Activated T-helper 17 cell treated with anti-CD3 and anti-CD28 coated beads, Interleukin-2, amount 50 U/mL, for 72 hours (primary cell): ENCODE measurements around the gene KLF15. TPM values are rescaled to one million over a fixed set of nuclear protein-coding genes. Genes with fewer than 3 reads are reported as not detected.

Source experiments
- ATAC-seq: fragments of 150-1000 bp; cut with Tn5 transposase; replicated peaks from 2 replicates; pipeline ENCODE4 v1.10.0; 2021; ENCODE audit warnings: mild to moderate bottlenecking, moderate library complexity
- H3K27ac Mint-ChIP-seq: one replicate; pipeline ENCODE4 v1.8.0; 2022; ENCODE audit warnings: mixed read lengths
- H3K27me3 Mint-ChIP-seq: one replicate; pipeline ENCODE4 v1.8.0; 2022; ENCODE audit warnings: mixed read lengths
- H3K36me3 Mint-ChIP-seq: one replicate; pipeline ENCODE4 v1.8.0; 2022; ENCODE audit warnings: low read depth, mild to moderate bottlenecking, mixed read lengths
- H3K4me1 Mint-ChIP-seq: one replicate; pipeline ENCODE4 v1.8.0; 2022; ENCODE audit warnings: mixed read lengths
- H3K4me3 Mint-ChIP-seq: one replicate; pipeline ENCODE4 v1.8.0; 2022; ENCODE audit warnings: mild to moderate bottlenecking, mixed read lengths
- H3K9me3 Mint-ChIP-seq: one replicate; pipeline ENCODE4 v1.8.0; 2022; ENCODE audit warnings: mixed read lengths
- total RNA-seq, 2 donors: library from RNA; stranded (reverse); gene quantifications; one replicate each; pipeline ENCODE4 v1.2.3, GENCODE V29; 2022

Gene KLF15
- total RNA-seq, 2 donors from 2014 or later = 0.16 TPM; not detected in 1

DNA sequence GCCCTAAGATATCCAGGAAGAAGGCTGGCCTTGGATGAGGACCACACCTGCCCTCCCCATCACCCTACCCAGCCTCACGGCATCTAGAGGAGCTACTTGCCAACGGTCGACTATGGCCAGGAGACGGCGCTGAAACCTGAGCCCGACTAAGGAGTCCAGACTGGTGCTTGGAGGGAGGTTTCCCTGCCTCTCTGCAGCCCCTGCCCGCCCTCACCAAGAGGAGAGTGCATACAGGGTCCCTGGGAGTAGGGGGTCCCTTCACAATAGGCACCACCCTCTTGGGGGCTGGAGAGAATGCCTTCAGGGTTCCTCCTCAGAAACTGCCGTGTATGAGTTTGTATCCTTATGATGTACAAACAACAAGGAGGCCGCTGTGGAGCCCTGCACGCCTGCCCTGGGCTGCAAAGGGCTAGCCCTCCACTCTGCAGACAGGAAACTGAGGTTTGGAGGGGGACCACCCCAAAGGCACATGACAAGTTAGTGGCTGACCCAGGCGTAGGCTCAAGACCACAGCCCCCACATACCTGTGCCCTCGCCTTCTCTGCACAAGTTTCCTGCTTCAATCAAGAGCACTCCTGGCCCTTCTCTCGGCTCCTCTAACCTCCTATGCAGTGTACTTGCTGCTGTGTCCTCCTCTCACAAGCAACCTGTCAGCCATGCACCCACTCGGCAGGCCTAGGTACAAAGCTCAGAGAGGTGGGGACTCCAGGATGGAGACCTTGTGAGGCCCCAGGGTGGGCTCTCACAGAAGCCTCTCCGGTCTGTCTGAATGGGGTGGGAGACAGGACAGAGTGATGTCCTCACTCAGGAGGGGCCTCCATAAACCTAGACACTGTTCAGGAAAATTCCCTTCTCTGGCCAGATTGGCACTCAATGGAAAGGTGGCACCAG lies 7.4 kb downstream of the KLF15 start:
- H3K9me3 Mint-ChIP-seq = no peaks in the 10 kb centered on the region
- H3K27ac Mint-ChIP-seq = no peak overlapping the region
- H3K4me3 Mint-ChIP-seq = no peak overlapping the region
- no peak for ATAC-seq
- no peaks in the 10 kb centered on the region for H3K27me3 Mint-ChIP-seq
- H3K36me3 Mint-ChIP-seq = no peaks in the 10 kb centered on the region
- H3K4me1 Mint-ChIP-seq = no peaks in the 10 kb centered on the region

DNA sequence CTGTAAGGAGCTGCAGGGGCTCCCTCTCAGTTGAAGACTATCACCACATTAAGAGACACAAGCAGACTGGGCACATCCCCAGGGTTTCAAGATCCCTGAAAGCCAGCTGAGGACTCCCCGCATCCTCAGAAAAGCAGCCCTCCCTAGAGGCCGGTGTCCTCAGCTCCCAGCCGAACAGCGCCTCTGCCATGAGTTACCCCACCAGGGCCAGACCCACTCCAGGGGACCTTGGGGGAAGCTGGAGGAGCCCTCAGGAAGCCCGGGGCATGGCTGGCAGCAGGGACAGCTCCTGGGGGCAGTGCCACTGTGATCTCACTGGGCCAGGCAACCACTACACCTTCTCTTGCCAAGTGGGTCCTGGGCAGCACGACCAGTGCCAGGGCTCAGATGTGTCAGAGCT lies 8.1 kb downstream of the KLF15 start:
- no peak overlapping the region for H3K27ac Mint-ChIP-seq
- H3K36me3 Mint-ChIP-seq = no peaks in the 10 kb centered on the region
- no peak overlapping the region for H3K4me3 Mint-ChIP-seq
- no peaks in the 10 kb centered on the region for H3K9me3 Mint-ChIP-seq
- H3K27me3 Mint-ChIP-seq = no peaks in the 10 kb centered on the region
- no peaks in the 10 kb centered on the region for H3K4me1 Mint-ChIP-seq
- no peak for ATAC-seq

DNA sequence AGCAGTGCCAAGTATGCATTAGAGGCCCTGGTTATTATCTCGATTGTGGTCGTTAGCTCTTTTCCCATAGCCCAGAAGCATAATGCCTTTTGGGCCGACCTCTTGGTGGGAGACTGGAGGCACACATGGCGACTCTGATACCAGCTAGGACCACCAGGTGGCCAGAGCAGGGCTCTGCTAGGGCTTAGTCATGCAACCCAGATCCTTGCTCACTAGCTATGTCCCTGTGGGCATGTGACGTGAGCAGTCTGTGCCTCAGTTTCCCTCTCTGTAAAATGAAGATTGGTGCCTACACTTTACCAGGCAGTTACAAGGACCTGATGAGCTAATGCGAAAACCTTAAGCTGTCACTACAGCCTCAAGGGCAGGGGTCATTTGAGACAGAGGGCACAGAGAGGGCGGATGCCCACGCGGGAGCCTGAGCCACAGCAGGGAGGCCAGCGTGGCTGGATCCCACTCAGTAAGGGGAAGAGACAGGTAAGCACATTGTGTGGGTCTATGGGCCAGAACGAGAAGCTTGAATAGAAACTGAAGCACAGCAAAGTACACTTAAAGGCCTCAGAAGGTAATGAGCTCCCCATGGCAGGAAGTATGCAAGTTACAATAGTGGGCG lies 8.8 kb downstream of the KLF15 start:
- H3K9me3 Mint-ChIP-seq = no peaks in the 10 kb centered on the region
- H3K27me3 Mint-ChIP-seq = no peaks in the 10 kb centered on the region
- no peaks in the 10 kb centered on the region for H3K4me1 Mint-ChIP-seq
- H3K27ac Mint-ChIP-seq = no peak overlapping the region
- no peak overlapping the region for H3K4me3 Mint-ChIP-seq
- no peak for ATAC-seq
- no peaks in the 10 kb centered on the region for H3K36me3 Mint-ChIP-seq

DNA sequence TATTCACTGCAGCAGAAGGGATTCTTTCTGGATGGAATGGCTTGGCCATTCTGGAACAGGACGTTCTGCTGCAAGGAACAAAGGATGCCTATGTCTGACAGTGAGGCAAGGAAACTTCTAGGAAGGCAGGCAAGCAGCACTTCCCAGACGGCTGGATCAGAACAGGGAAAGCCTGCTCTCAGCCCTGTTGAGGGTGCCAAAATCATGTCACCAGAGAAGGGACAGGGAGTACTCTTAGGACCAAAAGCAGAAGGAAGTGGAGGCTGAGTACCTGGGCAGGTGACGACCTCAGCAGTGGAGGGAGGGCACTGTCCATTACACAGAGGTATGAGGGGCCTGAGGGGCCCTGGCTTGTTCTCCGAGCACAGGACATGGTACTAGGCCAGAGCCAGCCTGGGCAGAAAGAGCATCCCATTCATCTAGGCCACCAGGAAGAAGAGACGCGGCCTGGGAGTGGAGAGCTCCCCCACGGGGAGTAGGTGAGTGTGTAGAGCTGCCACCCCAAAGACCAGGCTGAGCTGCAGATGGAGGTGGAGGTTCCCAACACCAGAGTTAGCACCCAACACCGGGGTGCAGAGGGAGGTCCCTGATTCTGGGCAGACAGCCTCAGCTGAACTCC lies 9.6 kb downstream of the KLF15 start:
- Mint-ChIP-seq H3K9me3 (no peaks in the 10 kb centered on the region), H3K27ac (no peak overlapping the region), H3K36me3 (no peaks in the 10 kb centered on the region), H3K4me3 (no peak overlapping the region), H3K27me3 (no peaks in the 10 kb centered on the region), H3K4me1 (no peaks in the 10 kb centered on the region)
- ATAC-seq = no peak

DNA sequence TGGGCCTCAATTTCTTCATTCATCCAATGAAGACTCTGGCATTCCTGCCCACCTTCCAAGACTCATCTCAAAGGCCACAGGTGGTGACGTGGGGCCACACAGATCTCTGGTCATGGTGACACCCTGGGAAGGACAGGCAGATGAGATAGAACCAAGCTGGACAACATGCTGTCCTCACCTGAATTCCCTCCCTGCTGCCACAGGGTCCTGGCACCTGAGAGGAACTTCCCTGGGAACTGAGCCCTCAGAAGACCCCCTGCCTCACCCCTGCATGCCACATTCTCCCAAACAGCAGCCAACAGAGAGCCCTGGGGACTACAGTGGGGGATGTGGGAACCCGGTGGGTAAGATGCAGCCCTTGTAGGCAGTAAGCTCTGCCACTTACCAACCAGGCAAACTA lies 10.7 kb downstream of the KLF15 start:
- Mint-ChIP-seq H3K4me3 (no peak overlapping the region), H3K36me3 (no peaks in the 10 kb centered on the region), H3K9me3 (no peaks in the 10 kb centered on the region), H3K27me3 (no peaks in the 10 kb centered on the region), H3K4me1 (no peaks in the 10 kb centered on the region), H3K27ac (no peak overlapping the region)
- ATAC-seq = no peak

DNA sequence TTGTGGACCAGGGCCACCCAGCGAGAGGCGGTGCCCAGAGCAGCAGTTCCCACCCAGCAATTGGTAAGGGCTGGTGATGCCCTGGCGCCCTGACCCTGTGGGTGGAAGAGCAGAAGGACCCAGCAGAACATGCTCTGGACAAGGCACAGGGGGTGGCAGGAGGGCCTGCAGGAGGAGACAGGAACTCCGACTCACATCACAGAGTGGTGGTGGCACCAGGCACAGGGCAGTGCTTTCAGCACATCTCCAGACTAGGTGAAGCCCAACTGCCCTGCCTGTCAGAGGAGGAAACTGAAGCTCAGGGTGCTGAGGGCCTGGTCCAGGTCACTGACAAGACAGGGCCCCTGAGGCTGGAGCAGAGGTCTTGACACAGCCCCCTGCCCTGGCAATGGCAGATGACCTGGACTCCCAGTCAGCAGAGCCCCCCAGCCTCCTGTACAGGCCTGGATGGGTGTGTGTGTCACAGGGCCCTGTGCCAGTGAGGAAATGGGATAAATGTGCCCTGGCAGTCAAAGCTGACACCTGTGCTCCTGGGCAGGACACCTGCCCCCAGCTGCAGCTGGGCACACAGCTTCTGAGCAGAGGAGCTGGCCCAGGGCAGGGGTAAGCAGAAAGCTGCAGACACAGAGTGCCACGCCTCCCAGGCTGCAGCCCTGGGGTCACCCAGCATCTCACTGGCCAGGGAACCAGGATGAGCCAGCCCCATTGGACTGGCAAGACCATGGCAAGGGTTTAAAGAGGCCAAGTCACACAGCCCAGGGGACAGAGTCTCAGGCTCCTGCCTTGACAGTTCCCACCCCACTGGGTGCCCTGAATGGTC lies 11.4 kb downstream of the KLF15 start:
- Mint-ChIP-seq H3K4me3 (no peak overlapping the region), H3K36me3 (no peaks in the 10 kb centered on the region), H3K4me1 (no peaks in the 10 kb centered on the region), H3K27ac (no peak overlapping the region), H3K9me3 (no peaks in the 10 kb centered on the region), H3K27me3 (peaks cover 3% of the 10 kb centered on the region)
- ATAC-seq = no peak

DNA sequence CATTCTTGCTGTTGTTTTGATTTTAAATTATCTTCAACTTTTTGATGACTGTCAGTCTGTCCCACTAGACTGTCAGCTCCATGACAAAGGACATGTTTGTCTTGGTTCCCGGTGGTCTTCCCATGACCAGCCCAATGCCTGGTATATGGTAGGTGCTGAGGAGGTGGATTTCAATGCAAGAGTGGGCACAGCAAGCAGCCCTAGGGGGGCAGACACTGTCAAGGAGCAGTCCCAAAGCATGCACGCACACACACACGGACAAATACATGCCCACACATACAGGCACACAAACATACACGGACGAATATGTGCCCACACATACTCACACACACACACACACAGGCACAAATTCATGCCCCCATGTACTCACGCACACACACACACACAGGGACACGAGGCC lies 12.0 kb downstream of the KLF15 start:
- Mint-ChIP-seq H3K9me3 (no peaks in the 10 kb centered on the region), H3K4me3 (no peak overlapping the region), H3K27me3 (peaks cover 3% of the 10 kb centered on the region), H3K36me3 (no peaks in the 10 kb centered on the region), H3K27ac (no peak overlapping the region), H3K4me1 (no peaks in the 10 kb centered on the region)
- ATAC-seq = no peak

DNA sequence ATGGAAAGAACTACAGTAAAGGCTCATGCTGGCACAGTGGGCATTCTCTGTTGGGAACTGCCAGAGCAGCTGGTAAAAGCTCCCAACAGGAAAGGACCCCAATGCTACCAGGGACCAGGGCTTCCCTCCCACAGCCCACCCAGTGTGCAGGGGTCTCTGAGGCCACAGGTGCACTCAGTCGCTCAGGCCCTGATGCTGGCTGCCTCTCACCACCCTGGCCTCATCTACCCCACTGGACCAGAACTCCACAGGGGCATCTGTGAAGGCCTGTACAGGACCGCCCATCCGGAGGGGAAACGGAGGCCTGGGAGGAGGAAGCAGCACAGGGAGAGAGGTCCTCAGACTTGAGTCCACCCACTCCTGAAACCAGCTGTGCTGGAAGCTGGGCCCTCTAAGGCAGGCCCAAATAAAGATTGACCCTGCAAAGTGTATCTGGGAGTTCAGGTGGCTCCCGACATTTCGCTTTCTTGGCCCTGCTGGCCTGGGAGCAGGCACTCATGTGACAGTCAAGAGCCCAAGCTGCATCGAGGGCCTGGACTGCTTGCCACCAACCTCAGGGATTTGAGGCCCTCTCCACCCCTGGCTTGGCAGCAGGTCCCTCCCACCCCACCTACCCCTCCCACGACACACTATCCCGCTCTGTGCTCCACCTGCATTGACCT lies 12.7 kb downstream of the KLF15 start:
- peaks cover 5% of the 10 kb centered on the region for H3K27me3 Mint-ChIP-seq
- no peak overlapping the region for H3K4me3 Mint-ChIP-seq
- no peaks in the 10 kb centered on the region for H3K4me1 Mint-ChIP-seq
- H3K36me3 Mint-ChIP-seq = no peaks in the 10 kb centered on the region
- H3K27ac Mint-ChIP-seq = no peak overlapping the region
- no peaks in the 10 kb centered on the region for H3K9me3 Mint-ChIP-seq
- no peak for ATAC-seq

DNA sequence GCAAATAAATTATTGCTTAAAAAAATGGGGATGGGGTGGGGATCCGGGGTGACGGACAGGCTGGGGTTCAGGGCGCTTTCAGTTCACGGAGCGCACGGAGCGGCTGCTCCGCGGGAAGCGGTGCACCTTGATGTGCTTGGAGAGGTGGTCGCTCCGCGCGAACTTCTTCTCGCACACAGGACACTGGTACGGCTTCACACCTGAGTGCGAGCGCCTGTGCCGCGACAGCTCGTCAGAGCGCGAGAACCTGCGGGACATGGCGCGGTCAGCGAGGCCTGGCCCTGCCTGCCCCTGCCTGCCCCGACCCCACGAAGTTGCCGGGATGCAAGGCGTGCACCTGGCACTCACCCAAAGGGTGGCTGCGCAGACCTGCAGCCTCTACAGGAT lies 13.6 kb downstream of the KLF15 start:
- no peak for ATAC-seq
- no peaks in the 10 kb centered on the region for H3K4me1 Mint-ChIP-seq
- peaks cover 10% of the 10 kb centered on the region for H3K27me3 Mint-ChIP-seq
- H3K27ac Mint-ChIP-seq = no peak overlapping the region
- H3K4me3 Mint-ChIP-seq = no peak overlapping the region
- no peaks in the 10 kb centered on the region for H3K36me3 Mint-ChIP-seq
- H3K9me3 Mint-ChIP-seq = no peaks in the 10 kb centered on the region

DNA sequence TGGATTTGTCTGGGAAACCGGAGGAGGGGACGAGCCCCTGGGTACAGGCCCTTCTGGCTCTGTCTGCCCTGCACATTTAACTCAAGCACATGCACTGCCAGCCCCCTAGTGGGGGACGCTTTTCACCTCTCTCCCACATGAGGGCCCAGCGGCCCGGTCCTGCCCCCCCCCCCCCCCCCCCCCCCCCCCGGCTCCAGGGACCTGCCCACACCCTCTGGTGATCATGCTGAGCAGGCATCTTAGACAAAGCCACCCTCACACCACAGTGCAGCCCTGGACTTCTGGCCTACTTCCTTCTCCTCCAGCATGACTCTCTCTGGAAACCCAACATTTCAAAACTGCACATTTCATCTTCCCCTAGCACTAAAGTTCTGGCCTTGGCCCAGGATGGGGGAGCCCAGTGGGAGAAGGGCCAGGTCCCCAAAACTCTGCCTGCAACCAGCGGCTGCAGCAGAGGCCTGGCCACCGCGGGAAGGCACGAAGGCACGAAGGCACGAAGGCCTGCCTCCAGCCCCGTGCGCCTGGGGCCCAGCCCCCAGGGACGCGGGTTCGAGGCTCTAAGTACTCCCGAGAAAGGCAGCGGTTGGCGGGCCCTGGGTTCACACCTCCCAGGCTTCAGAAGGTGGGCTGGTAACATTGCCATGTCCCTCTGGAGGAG lies 14.1 kb downstream of the KLF15 start:
- no peak overlapping the region for H3K4me3 Mint-ChIP-seq
- no peaks in the 10 kb centered on the region for H3K4me1 Mint-ChIP-seq
- ATAC-seq = no peak
- no peaks in the 10 kb centered on the region for H3K9me3 Mint-ChIP-seq
- peaks cover 10% of the 10 kb centered on the region for H3K27me3 Mint-ChIP-seq
- H3K36me3 Mint-ChIP-seq = no peaks in the 10 kb centered on the region
- H3K27ac Mint-ChIP-seq = no peak overlapping the region

DNA sequence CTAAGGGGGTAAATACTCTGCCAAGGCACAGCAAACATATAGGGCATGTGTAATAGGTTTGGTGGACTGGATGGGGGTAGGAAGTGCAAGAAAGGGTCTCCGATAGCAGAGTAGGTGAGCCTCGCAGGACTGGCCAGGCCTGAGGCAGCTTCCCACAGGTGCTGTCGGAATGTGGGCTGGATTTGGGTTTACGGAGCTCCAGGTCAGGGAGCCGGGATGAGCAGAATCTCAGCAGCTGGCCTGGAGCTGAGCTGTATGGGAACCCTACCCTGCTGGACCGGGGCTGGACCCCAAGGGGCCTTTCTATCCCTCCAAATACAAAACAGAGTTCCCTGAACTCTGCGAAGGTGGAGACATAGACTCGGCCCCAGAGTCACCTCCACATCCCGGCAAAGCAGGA lies 15.0 kb downstream of the KLF15 start:
- Mint-ChIP-seq H3K27ac (no peak overlapping the region), H3K4me1 (no peaks in the 10 kb centered on the region), H3K4me3 (no peak overlapping the region)

DNA sequence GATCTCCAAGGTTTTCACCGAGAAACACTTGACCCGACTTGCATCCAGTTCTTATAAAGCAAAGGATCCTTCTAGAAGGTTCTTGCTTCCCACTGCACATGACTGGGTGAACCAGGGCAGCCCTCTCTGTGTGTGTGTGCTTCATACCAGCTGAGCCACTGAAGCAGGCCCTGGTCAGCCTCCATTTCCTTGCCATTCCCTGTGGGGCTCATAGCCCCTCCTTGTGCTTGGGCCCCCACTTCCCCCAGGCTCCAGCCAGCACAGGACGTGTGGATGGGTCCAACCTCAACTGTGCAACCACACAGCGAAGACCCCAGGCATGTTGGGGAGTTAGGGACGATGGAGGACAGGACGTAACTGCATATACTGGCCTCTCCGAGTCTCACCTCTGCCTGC lies 15.5 kb downstream of the KLF15 start:
- ATAC-seq = no peak
- Mint-ChIP-seq H3K27me3 (peaks cover 13% of the 10 kb centered on the region), H3K9me3 (peaks cover 3% of the 10 kb centered on the region), H3K27ac (no peak overlapping the region), H3K4me1 (no peaks in the 10 kb centered on the region), H3K36me3 (no peaks in the 10 kb centered on the region), H3K4me3 (no peak overlapping the region)

More for the DNA sequence above, 15.0 kb downstream of the KLF15 start:
- Mint-ChIP-seq H3K27me3 (peaks cover 13% of the 10 kb centered on the region), H3K9me3 (peaks cover 3% of the 10 kb centered on the region), H3K36me3 (no peaks in the 10 kb centered on the region)
- ATAC-seq = no peak

DNA sequence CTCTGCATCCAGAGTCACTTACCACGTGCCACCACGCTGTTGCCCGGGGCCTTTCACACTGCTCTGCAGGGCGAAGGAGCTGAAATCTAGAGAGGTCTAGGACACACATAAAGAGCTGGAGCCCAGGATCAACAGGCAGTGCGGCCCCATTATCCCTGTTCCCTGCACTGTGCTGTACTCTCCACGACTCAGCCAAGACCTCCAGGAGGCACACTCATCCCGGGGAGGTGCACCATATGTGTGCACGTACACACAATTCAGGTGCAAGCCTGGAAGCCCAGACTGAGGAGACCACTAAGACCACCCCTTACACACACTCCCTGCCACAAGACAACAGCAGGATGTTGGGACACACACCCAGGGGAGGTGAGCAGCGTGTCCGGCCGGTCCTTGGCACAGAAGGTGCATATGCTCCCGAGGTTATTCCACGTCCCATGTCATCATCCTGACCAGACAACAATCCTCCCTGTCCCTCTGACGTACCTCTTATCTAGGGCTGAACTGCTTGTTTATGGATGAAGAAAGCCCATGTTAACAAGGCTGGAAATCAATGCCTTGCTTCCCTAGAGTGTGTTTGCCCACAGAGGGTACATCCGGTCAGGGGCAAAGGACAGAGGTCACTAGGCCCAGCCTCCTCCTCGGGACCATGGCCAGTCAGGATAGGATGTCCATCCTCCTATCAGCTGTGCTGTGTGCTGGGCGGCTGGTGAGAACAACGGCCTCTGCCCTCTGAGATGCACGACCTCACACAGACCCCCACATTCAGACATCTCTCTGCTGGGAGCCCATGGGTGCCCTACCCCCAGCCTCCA lies 16.1 kb downstream of the KLF15 start:
- Mint-ChIP-seq H3K9me3 (peaks cover 3% of the 10 kb centered on the region), H3K4me1 (no peaks in the 10 kb centered on the region), H3K27ac (no peak overlapping the region), H3K36me3 (no peaks in the 10 kb centered on the region), H3K4me3 (no peak overlapping the region), H3K27me3 (peaks cover 13% of the 10 kb centered on the region)
- no peak for ATAC-seq
